Endothelial cell (in vitro differentiated cells): Measurements from ENCODE around the gene ANO2. TPM values are rescaled to one million over a fixed set of nuclear protein-coding genes. Genes with fewer than 3 reads are reported as not detected.
A peak's percentile ranks its signal among the peaks of the same experiment; 100 is the strongest.

Source experiments
- DNase-seq: peaks from one replicate; pipeline ENCODE4 v3.0.0; 2021; ENCODE audit warnings: low spot score
- H3K27ac Mint-ChIP-seq: one replicate; pipeline ENCODE4 v1.8.0; 2021; ENCODE audit warnings: mixed read lengths, inconsistent platforms; ENCODE audit not compliant: unreplicated experiment
- H3K27me3 Mint-ChIP-seq: one replicate; pipeline ENCODE4 v1.8.0; 2021; ENCODE audit warnings: mild to moderate bottlenecking, moderate library complexity, mixed read lengths, inconsistent platforms; ENCODE audit not compliant: unreplicated experiment
- H3K36me3 Mint-ChIP-seq: one replicate; pipeline ENCODE4 v1.8.0; 2021; ENCODE audit warnings: mild to moderate bottlenecking, low read depth, mixed read lengths, inconsistent platforms; ENCODE audit not compliant: unreplicated experiment
- H3K4me1 Mint-ChIP-seq: one replicate; pipeline ENCODE4 v1.8.0; 2021; ENCODE audit warnings: mild to moderate bottlenecking, mixed read lengths, inconsistent platforms; ENCODE audit not compliant: unreplicated experiment
- H3K4me3 Mint-ChIP-seq: one replicate; pipeline ENCODE4 v1.8.0; 2021; ENCODE audit warnings: mild to moderate bottlenecking, mixed read lengths, inconsistent platforms; ENCODE audit not compliant: unreplicated experiment
- H3K9me3 Mint-ChIP-seq: one replicate; pipeline ENCODE4 v1.8.0; 2021; ENCODE audit warnings: mixed read lengths, inconsistent platforms; ENCODE audit not compliant: unreplicated experiment
- CTCF ChIP-seq: fragments of 200-600 bp; sonication (generic); IDR thresholded peaks from one replicate; pipeline ENCODE4 v1.5.0; 2021; ENCODE audit warnings: antibody characterized with exemption; ENCODE audit not compliant: unreplicated experiment
- total RNA-seq: library from RNA; stranded (reverse); fragmentation: NEBNext Ultra II Directional; extraction: Animal tissue kit (Norgen Biotek cat#: 25700); gene quantifications from one replicate; pipeline ENCODE4 v1.2.1, GENCODE V29; 2021; ENCODE audit not compliant: unreplicated experiment

The ANO2 gene
- total RNA-seq, 1 donor from 2014 or later, result 4.5 TPM

GRCh38 chr12:5796171-5796958 is 148.7 kb downstream of the ANO2 start:
- H3K4me1 Mint-ChIP-seq, result no peaks in the 10 kb centered on the region
- no peaks in the 10 kb centered on the region for H3K36me3 Mint-ChIP-seq
- H3K27me3 Mint-ChIP-seq, result no peaks in the 10 kb centered on the region
- H3K27ac Mint-ChIP-seq, result no peak overlapping the region
- peak; percentile 72 for TF ChIP-seq CTCF
- DNase-seq, result peak; percentile 74
- no peaks in the 10 kb centered on the region for H3K9me3 Mint-ChIP-seq
- no peak overlapping the region for H3K4me3 Mint-ChIP-seq

DNA sequence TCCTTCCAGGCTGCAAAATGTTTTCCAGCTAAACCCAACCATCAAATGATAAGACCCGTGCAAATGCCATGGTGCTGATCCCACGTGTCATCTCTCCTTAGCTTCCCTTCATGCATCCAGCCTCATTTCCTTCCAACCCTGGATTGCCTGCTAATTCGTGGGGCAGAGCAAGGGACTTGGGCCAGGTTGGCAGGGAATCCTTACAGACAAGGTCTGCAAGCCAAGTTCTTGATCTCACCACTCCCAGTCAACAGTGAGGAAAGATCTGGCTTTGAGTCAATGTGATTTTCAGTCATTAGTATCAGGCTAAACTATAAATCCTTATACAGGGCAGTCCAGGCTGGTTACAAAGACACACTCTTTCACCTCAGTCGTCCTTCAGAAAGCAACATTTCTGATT is 150.9 kb downstream of the ANO2 start:
- Mint-ChIP-seq H3K9me3 (no peaks in the 10 kb centered on the region), H3K4me3 (no peak overlapping the region), H3K4me1 (no peaks in the 10 kb centered on the region), H3K27ac (no peak overlapping the region), H3K27me3 (no peaks in the 10 kb centered on the region), H3K36me3 (no peaks in the 10 kb centered on the region)
- no peak for DNase-seq
- TF ChIP-seq CTCF, result no peak

- H3K27ac Mint-ChIP-seq, result no peak overlapping the region
- H3K4me1 Mint-ChIP-seq, result no peaks in the 10 kb centered on the region
- H3K4me3 Mint-ChIP-seq, result no peak overlapping the region
- no peaks in the 10 kb centered on the region for H3K36me3 Mint-ChIP-seq
- H3K27me3 Mint-ChIP-seq, result peaks cover 1% of the 10 kb centered on the region
- no peaks in the 10 kb centered on the region for H3K9me3 Mint-ChIP-seq
- no peak for TF ChIP-seq CTCF
- no peak for DNase-seq
These were observed 152.7 kb downstream of the ANO2 start for GRCh38 chr12:5792343-5792742.

DNA sequence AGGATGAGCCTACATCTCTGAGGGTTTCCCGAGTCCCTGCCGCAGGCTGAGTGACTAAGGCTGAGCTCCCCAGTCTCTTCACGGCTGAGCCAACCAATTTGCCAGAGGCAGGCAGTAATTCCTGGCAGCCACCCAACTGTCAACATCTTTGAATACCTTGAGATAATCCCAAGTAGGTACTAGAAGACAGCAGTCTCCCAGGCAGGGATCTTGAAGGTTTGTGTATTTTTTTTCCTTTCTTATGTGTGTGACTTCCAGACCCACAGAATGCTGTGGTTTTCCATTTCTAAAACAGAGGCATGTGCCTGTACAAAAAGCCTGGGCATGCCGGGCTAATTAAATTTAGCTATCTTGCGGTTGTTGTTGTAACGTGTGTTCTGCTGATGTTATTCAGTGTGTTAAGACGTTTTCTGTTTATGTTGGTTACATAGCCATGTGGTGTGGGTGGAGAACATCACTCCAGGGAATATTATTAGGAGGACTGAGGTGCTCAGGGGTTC is 155.5 kb downstream of the ANO2 start:
- Mint-ChIP-seq H3K27ac (no peak overlapping the region), H3K4me1 (no peaks in the 10 kb centered on the region), H3K9me3 (no peaks in the 10 kb centered on the region), H3K27me3 (peaks cover 6% of the 10 kb centered on the region), H3K36me3 (no peaks in the 10 kb centered on the region), H3K4me3 (no peak overlapping the region)
- DNase-seq, result no peak
- TF ChIP-seq CTCF, result no peak

GRCh38 chr12:5787828-5788227 is 157.2 kb downstream of the ANO2 start:
- no peak for DNase-seq
- Mint-ChIP-seq H3K36me3 (no peaks in the 10 kb centered on the region), H3K27ac (no peak overlapping the region), H3K9me3 (no peaks in the 10 kb centered on the region), H3K4me3 (no peak overlapping the region), H3K4me1 (no peaks in the 10 kb centered on the region), H3K27me3 (peaks cover 9% of the 10 kb centered on the region)
- no peak for TF ChIP-seq CTCF
